Measurements from ENCODE around the gene FBXO34. TPM values are rescaled to one million over a fixed set of nuclear protein-coding genes. Genes with fewer than 3 reads are reported as not detected.

The FBXO34 gene
- polyA plus RNA-seq, 1 experiment: 30.9 TPM

GRCh38 chr14:55267820-55268219 is 3.4 kb upstream of the FBXO34 start:
- POLR2A ChIA-PET: no interaction called here
- Histone ChIP-seq H3K27me3 (ENCODE audit: control insufficient read depth, insufficient read depth, low read length) (no peaks in the 10 kb centered on the region), H3K9me3 (ENCODE audit: control insufficient read depth, insufficient read depth, low read length) (no peaks in the 10 kb centered on the region; the same call in 1 of the 2 replicates), H3K4me3 (ENCODE audit: low read depth, low read length) (no peak overlapping the region), H3K27ac (ENCODE audit: low read depth, low read length) (no peak overlapping the region)
- no peak for TF ChIP-seq CTCF (IDR thresholded peaks at IDR 0.05; ENCODE audit: low read depth, low read length)
- CTCF ChIA-PET: interaction anchor here (1.6 to 2.9 kb wide), 3 partner anchors 22 to 149 kb away, joined by 3 to 15 read pairs (median 6); no protein-coding TSS in a partner anchor
- DNase-seq (ENCODE audit: low read depth, low spot score): no peak

- H3K27ac ChIP-seq (ENCODE audit: low read depth, low read length): peak overlapping the region; percentile 71
- ChIA-PET POLR2A (interaction anchor here (0.7 kb wide), 1 partner anchor 62 kb away, joined by 3 read pairs; no protein-coding TSS in a partner anchor), CTCF (interaction anchor here (0.7 to 3.5 kb wide), 15 partner anchors 10 to 175 kb away, joined by 3 to 34 read pairs (median 5); partner anchors contain the start of gene ATG14)
- peak overlapping the region; percentile 95 for H3K4me3 ChIP-seq (ENCODE audit: low read depth, low read length)
- DNase-seq (ENCODE audit: low read depth, low spot score): no peak
- no peak for TF ChIP-seq CTCF (IDR thresholded peaks at IDR 0.05; ENCODE audit: low read depth, low read length)
- no peaks in the 10 kb centered on the region for H3K27me3 ChIP-seq (ENCODE audit: control insufficient read depth, insufficient read depth, low read length)
- H3K9me3 ChIP-seq (ENCODE audit: control insufficient read depth, insufficient read depth, low read length): no peaks in the 10 kb centered on the region; the same call in 1 of the 2 replicates
Measured at GRCh38 chr14:55271572-55272298, 514 bp downstream of the FBXO34 start.

- Histone ChIP-seq H3K27ac (ENCODE audit: low read depth, low read length) (no peak overlapping the region), H3K9me3 (ENCODE audit: control insufficient read depth, insufficient read depth, low read length) (no peaks in the 10 kb centered on the region; the same call in 1 of the 2 replicates), H3K4me3 (ENCODE audit: low read depth, low read length) (peak overlapping the region; percentile 95), H3K27me3 (ENCODE audit: control insufficient read depth, insufficient read depth, low read length) (no peaks in the 10 kb centered on the region)
- DNase-seq (ENCODE audit: low read depth, low spot score): no peak
- ChIA-PET POLR2A (no interaction called here), CTCF (interaction anchor here (0.6 to 3.5 kb wide), 10 partner anchors 10 to 174 kb away, joined by 3 to 34 read pairs (median 4); no protein-coding TSS in a partner anchor)
- TF ChIP-seq CTCF (IDR thresholded peaks at IDR 0.05; ENCODE audit: low read depth, low read length): no peak
Measured at GRCh38 chr14:55272387-55272786, 1.2 kb downstream of the FBXO34 start.

- no peak for TF ChIP-seq CTCF (IDR thresholded peaks at IDR 0.05; ENCODE audit: low read depth, low read length)
- no peak overlapping the region for H3K27ac ChIP-seq (ENCODE audit: low read depth, low read length)
- H3K27me3 ChIP-seq (ENCODE audit: control insufficient read depth, insufficient read depth, low read length): no peaks in the 10 kb centered on the region
- ChIA-PET CTCF (interaction anchor here (0.6 to 3.5 kb wide), 8 partner anchors 9 to 174 kb away, joined by 3 to 34 read pairs (median 4); no protein-coding TSS in a partner anchor), POLR2A (no interaction called here)
- no peaks in the 10 kb centered on the region; the same call in 1 of the 2 replicates for H3K9me3 ChIP-seq (ENCODE audit: control insufficient read depth, insufficient read depth, low read length)
- H3K4me3 ChIP-seq (ENCODE audit: low read depth, low read length): peak overlapping the region; percentile 95
- no peak for DNase-seq (ENCODE audit: low read depth, low spot score)
Measured at GRCh38 chr14:55272922-55273321, 1.7 kb downstream of the FBXO34 start.

- no peaks in the 10 kb centered on the region for H3K27me3 ChIP-seq (ENCODE audit: control insufficient read depth, insufficient read depth, low read length)
- POLR2A ChIA-PET: no interaction called here
- no peak for DNase-seq (ENCODE audit: low read depth, low spot score)
- no peak overlapping the region for H3K4me3 ChIP-seq (ENCODE audit: low read depth, low read length)
- CTCF ChIA-PET: interaction anchor here (1.0 to 1.8 kb wide), 4 partner anchors 28 to 172 kb away, joined by 3 to 7 read pairs (median 4); no protein-coding TSS in a partner anchor
- no peak overlapping the region for H3K27ac ChIP-seq (ENCODE audit: low read depth, low read length)
- TF ChIP-seq CTCF (IDR thresholded peaks at IDR 0.05; ENCODE audit: low read depth, low read length): no peak
- H3K9me3 ChIP-seq (ENCODE audit: control insufficient read depth, insufficient read depth, low read length): no peaks in the 10 kb centered on the region; the same call in 1 of the 2 replicates
Measured at GRCh38 chr14:55274146-55274545, 2.9 kb downstream of the FBXO34 start.
